Uterus (tissue), 2 donors: ENCODE measurements around the gene ABHD6.

Experiments
- POLR2A ChIP-seq, 2 donors: fragments of 450-650 bp; IDR thresholded peaks; one replicate each; pipeline ENCODE4 v1.6.1; 2016; ENCODE audit warnings: antibody characterized with exemption in 2 of 2, mild to moderate bottlenecking in 1 of 2, moderate library complexity in 1 of 2
- TF ChIP-seq, protein P1 (sequence below), 4 experiments: fragments of 200-600 bp in 2 of 4; fragments of 450-650 bp in 2 of 4; sonication (generic) in 2 of 4; IDR thresholded peaks; one replicate each; pipeline ENCODE4 v1.5.1; 2016 to 2019; ENCODE audit warnings: antibody characterized with exemption in 4 of 4, mild to moderate bottlenecking in 2 of 4, moderate library complexity in 1 of 4

DNA sequence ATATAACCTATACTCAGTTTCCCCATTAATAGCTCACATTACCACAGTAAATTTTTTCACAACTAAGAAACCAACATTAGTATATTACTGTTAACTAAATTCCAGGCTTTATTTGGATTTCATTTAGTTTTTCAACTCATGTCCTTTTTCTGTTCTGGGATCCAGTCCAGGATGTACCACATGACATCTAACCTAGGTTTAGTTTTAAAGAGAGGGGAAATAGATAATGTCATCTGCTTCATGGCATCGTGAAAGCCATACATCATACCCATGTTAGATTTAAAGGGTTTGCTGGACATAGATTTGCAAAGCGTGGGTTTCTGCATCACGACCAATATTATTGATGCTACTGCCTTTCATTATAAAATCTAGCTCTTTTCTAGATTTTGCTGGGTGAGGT is 35.3 kb downstream of the ABHD6 start:
- TF ChIP-seq, protein P1, sequence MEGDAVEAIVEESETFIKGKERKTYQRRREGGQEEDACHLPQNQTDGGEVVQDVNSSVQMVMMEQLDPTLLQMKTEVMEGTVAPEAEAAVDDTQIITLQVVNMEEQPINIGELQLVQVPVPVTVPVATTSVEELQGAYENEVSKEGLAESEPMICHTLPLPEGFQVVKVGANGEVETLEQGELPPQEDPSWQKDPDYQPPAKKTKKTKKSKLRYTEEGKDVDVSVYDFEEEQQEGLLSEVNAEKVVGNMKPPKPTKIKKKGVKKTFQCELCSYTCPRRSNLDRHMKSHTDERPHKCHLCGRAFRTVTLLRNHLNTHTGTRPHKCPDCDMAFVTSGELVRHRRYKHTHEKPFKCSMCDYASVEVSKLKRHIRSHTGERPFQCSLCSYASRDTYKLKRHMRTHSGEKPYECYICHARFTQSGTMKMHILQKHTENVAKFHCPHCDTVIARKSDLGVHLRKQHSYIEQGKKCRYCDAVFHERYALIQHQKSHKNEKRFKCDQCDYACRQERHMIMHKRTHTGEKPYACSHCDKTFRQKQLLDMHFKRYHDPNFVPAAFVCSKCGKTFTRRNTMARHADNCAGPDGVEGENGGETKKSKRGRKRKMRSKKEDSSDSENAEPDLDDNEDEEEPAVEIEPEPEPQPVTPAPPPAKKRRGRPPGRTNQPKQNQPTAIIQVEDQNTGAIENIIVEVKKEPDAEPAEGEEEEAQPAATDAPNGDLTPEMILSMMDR (IDR thresholded peaks at IDR 0.05) = no peak
- no peak for TF ChIP-seq POLR2A (IDR thresholded peaks at IDR 0.05)
